Measurements from ENCODE around the gene JHY. TPM values are rescaled to one million over a fixed set of nuclear protein-coding genes. Genes with fewer than 3 reads are reported as not detected.

The JHY gene
- total and polyA plus RNA-seq, 2 of the 4 experiments (the other 2 are of a cell fraction): 0.51 to 0.54 TPM

- no peak for TF ChIP-seq MAZ (IDR thresholded peaks at IDR 0.05; ENCODE audit: borderline replicate concordance, low read depth, low read length)
These were observed 101.8 kb downstream of the JHY start (continued) for GRCh38 chr11:122984186-122985011.

GRCh38 chr11:122995526-122995925 lies 113.0 kb downstream of the JHY start:
- WGBS, 2 experiments (ENCODE audit: extremely low coverage in 2 of 2, insufficient read length in 1 of 2): no CpG with 5 or more reads among the region's 3 CpGs
- Histone ChIP-seq H3K27ac (ENCODE audit: insufficient read depth, low read length) (no peak overlapping the region), H3K56ac (ENCODE audit: extremely low read depth, insufficient read depth, low read length) (no peak overlapping the region), H4K91ac (ENCODE audit: insufficient read depth, low read depth, low read length) (no peak overlapping the region), H2AK9ac (replicated peaks; ENCODE audit: low read depth, low read length, poor library complexity) (no peak overlapping the region), H2BK120ac (ENCODE audit: low read depth, low read length) (no peak overlapping the region), H4K8ac (ENCODE audit: low read depth in 2 of 2, low read length in 2 of 2) (no peak overlapping the region), H3K9ac (ENCODE audit: low read depth, low read length) (no peak overlapping the region), H3K4ac (ENCODE audit: low read depth, low read length) (no peak overlapping the region), H3K4me3 (ENCODE audit: insufficient read depth, low read depth, low read length) (no peak overlapping the region), H2AFZ (replicated peaks; ENCODE audit: low read length, poor library complexity) (no peak overlapping the region), H3K23ac (ENCODE audit: low read depth, low read length) (no peak overlapping the region), H3K4me2 (ENCODE audit: low read depth, low read length) (no peak overlapping the region), H2AK5ac (ENCODE audit: low read depth, low read length) (no peak overlapping the region), H3K9me3 (ENCODE audit: control insufficient read depth, insufficient read depth, low read length) (no peaks in the 10 kb centered on the region), H4K5ac (ENCODE audit: low read depth, low read length) (no peak overlapping the region), H3K27me3 (ENCODE audit: control insufficient read depth, insufficient read depth, low read length) (peaks cover 24% of the 10 kb centered on the region), H3K9me1 (ENCODE audit: insufficient read depth, low read length) (no peaks in the 10 kb centered on the region), H3K79me1 (ENCODE audit: low read depth in 1 of 2, low read length in 2 of 2) (no peaks in the 10 kb centered on the region), H2BK15ac (ENCODE audit: low read depth, low read length) (no peak overlapping the region), H3K14ac (replicated peaks; ENCODE audit: low read depth, low read length) (no peak overlapping the region), H2BK5ac (ENCODE audit: low read depth, low read length, poor library complexity, severe bottlenecking) (no peak overlapping the region), H2BK20ac (ENCODE audit: low read depth, low read length) (no peak overlapping the region), H4K20me1 (ENCODE audit: insufficient read depth, low read length) (no peaks in the 10 kb centered on the region), H3K18ac (ENCODE audit: low read depth, low read length) (no peak overlapping the region), H3K4me1 (ENCODE audit: control insufficient read depth, insufficient read depth, low read length) (no peaks in the 10 kb centered on the region), H3K36me3 (ENCODE audit: control insufficient read depth, insufficient read depth, low read length) (no peaks in the 10 kb centered on the region)
- no peak for ATAC-seq (ENCODE audit: low read depth)
- intact Hi-C loops (cut with micrococcal nuclease) (no loop called here), in situ Hi-C loops (cut with MboI; ENCODE audit: low sequenced_read_pairs) (no loop called here), dilution Hi-C loops (cut with HindIII; ENCODE audit: low sequenced_read_pairs, unreplicated experiment) (no loop called here)
- DNase-seq: no peak
- no TSS peak for BruUV-seq (replicated peaks)
- ChIA-PET CTCF (interaction anchor here (0.6 to 1.0 kb wide), 2 partner anchors 48 to 116 kb away, joined by 3 to 4 read pairs; no protein-coding TSS in a partner anchor), POLR2A (ENCODE audit: unreplicated experiment) (no interaction called here)
- TF ChIP-seq, protein P1, sequence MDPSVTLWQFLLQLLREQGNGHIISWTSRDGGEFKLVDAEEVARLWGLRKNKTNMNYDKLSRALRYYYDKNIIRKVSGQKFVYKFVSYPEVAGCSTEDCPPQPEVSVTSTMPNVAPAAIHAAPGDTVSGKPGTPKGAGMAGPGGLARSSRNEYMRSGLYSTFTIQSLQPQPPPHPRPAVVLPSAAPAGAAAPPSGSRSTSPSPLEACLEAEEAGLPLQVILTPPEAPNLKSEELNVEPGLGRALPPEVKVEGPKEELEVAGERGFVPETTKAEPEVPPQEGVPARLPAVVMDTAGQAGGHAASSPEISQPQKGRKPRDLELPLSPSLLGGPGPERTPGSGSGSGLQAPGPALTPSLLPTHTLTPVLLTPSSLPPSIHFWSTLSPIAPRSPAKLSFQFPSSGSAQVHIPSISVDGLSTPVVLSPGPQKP (IDR thresholded peaks at IDR 0.05; ENCODE audit: borderline replicate concordance, low read depth, low read length): no peak
- no peak for TF ChIP-seq RCOR1 (IDR thresholded peaks at IDR 0.05; ENCODE audit: insufficient replicate concordance, low read length)
- no peak for TF ChIP-seq CEBPB (IDR thresholded peaks at IDR 0.05; ENCODE audit: low read depth, low read length)
- TF ChIP-seq MAZ (IDR thresholded peaks at IDR 0.05; ENCODE audit: borderline replicate concordance, low read depth, low read length): no peak
- no peak for TF ChIP-seq BHLHE40 (IDR thresholded peaks at IDR 0.05; ENCODE audit: low read depth, low read length)
- TF ChIP-seq CHD1 (IDR thresholded peaks at IDR 0.05; ENCODE audit: low read depth, low read length): no peak
- TF ChIP-seq, protein P2, sequence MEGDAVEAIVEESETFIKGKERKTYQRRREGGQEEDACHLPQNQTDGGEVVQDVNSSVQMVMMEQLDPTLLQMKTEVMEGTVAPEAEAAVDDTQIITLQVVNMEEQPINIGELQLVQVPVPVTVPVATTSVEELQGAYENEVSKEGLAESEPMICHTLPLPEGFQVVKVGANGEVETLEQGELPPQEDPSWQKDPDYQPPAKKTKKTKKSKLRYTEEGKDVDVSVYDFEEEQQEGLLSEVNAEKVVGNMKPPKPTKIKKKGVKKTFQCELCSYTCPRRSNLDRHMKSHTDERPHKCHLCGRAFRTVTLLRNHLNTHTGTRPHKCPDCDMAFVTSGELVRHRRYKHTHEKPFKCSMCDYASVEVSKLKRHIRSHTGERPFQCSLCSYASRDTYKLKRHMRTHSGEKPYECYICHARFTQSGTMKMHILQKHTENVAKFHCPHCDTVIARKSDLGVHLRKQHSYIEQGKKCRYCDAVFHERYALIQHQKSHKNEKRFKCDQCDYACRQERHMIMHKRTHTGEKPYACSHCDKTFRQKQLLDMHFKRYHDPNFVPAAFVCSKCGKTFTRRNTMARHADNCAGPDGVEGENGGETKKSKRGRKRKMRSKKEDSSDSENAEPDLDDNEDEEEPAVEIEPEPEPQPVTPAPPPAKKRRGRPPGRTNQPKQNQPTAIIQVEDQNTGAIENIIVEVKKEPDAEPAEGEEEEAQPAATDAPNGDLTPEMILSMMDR (conservative IDR thresholded peaks at IDR 0.05; ENCODE audit: low read depth, low read length): no peak
- TF ChIP-seq RAD21 (IDR thresholded peaks at IDR 0.05; ENCODE audit: low read length): no peak
- TF ChIP-seq RFX5 (IDR thresholded peaks at IDR 0.05; ENCODE audit: low read depth, low read length): no peak
- no peak for TF ChIP-seq MXI1 (IDR thresholded peaks at IDR 0.05; ENCODE audit: borderline replicate concordance, low read depth, low read length)
- TF ChIP-seq USF2 (IDR thresholded peaks at IDR 0.05; ENCODE audit: low read depth, low read length): no peak
- TF ChIP-seq POLR2A (IDR thresholded peaks at IDR 0.05; ENCODE audit: low read depth, low read length): no peak
- no peak for TF ChIP-seq FOS (IDR thresholded peaks at IDR 0.05; ENCODE audit: low read depth, low read length)
